WTC11 (cell line): ENCODE data around the gene GPR176. TPM values are rescaled to one million over a fixed set of nuclear protein-coding genes. Genes with fewer than 3 reads are reported as not detected.

Source experiments
- AR ChIP-seq: fragments of 250-450 bp; sonication (Bioruptor Pico); IDR thresholded peaks from 2 replicates; pipeline ENCODE4 v1.9.0; 2021; ENCODE audit warnings: mild to moderate bottlenecking
- ATF2 ChIP-seq: sonication (generic); formaldehyde crosslinking; IDR thresholded peaks from 2 replicates; pipeline ENCODE4 v1.8.1; 2022; ENCODE audit warnings: low read depth, missing genetic modification reagents, borderline replicate concordance
- E2F1 ChIP-seq: sonication (generic); formaldehyde crosslinking; IDR thresholded peaks from 2 replicates; pipeline ENCODE4 v1.8.0; 2022; ENCODE audit warnings: mild to moderate bottlenecking, missing genetic modification reagents
- E2F4 ChIP-seq: sonication (generic); formaldehyde crosslinking; IDR thresholded peaks from 2 replicates; pipeline ENCODE4 v1.8.1; 2022; ENCODE audit warnings: low read depth, mild to moderate bottlenecking, moderate library complexity, missing genetic modification reagents, borderline replicate concordance
- ERG ChIP-seq: fragments of 250-450 bp; sonication (Bioruptor Pico); IDR thresholded peaks from 2 replicates; pipeline ENCODE4 v1.8.0; 2021; ENCODE audit warnings: mild to moderate bottlenecking
- FOXJ3 ChIP-seq: sonication (generic); formaldehyde crosslinking; IDR thresholded peaks from 2 replicates; pipeline ENCODE4 v1.9.0; 2021; ENCODE audit warnings: missing genetic modification reagents, mild to moderate bottlenecking, borderline replicate concordance
- FOXP1 ChIP-seq: sonication (generic); formaldehyde crosslinking; IDR thresholded peaks from 2 replicates; pipeline ENCODE4 v1.8.0; 2022; ENCODE audit warnings: missing genetic modification reagents, mild to moderate bottlenecking, moderate library complexity, borderline replicate concordance
- IRF2 ChIP-seq: sonication (generic); formaldehyde crosslinking; IDR thresholded peaks from 2 replicates; pipeline ENCODE4 v1.8.0; 2022; ENCODE audit warnings: low read depth, missing genetic modification reagents, borderline replicate concordance
- KAT7 ChIP-seq: sonication (generic); formaldehyde crosslinking; IDR thresholded peaks from 2 replicates; pipeline ENCODE4 v1.8.1; 2023; ENCODE audit warnings: missing genetic modification reagents, mild to moderate bottlenecking, borderline replicate concordance
- MLX ChIP-seq: sonication (generic); formaldehyde crosslinking; IDR thresholded peaks from 2 replicates; pipeline ENCODE4 v1.8.1; 2023; ENCODE audit warnings: mild to moderate bottlenecking, missing genetic modification reagents, moderate library complexity
- MYBL2 ChIP-seq: sonication (generic); formaldehyde crosslinking; IDR thresholded peaks from 2 replicates; pipeline ENCODE4 v1.8.1; 2023; ENCODE audit warnings: mild to moderate bottlenecking, moderate library complexity, missing genetic modification reagents
- PRDM15 ChIP-seq: sonication (generic); formaldehyde crosslinking; IDR thresholded peaks from 2 replicates; pipeline ENCODE4 v1.8.0; 2022; ENCODE audit warnings: missing genetic modification reagents
- RORB ChIP-seq: fragments of 250-450 bp; sonication (Bioruptor Pico); IDR thresholded peaks from 2 replicates; pipeline ENCODE4 v1.9.0; 2021; ENCODE audit warnings: mild to moderate bottlenecking
- SP1 ChIP-seq: sonication (generic); formaldehyde crosslinking; conservative IDR thresholded peaks from 2 replicates; pipeline ENCODE4 v1.8.1; 2022; ENCODE audit warnings: missing genetic modification reagents
- TEAD1 ChIP-seq: sonication (generic); formaldehyde crosslinking; IDR thresholded peaks from 2 replicates; pipeline ENCODE4 v1.8.0; 2022; ENCODE audit warnings: mild to moderate bottlenecking, missing genetic modification reagents
- USF2 ChIP-seq: sonication (generic); formaldehyde crosslinking; IDR thresholded peaks from 2 replicates; pipeline ENCODE4 v1.8.1; 2023; ENCODE audit warnings: mild to moderate bottlenecking, missing genetic modification reagents, moderate library complexity
- ZBTB21 ChIP-seq: sonication (generic); formaldehyde crosslinking; IDR thresholded peaks from 2 replicates; pipeline ENCODE4 v1.8.1; 2023; ENCODE audit warnings: mild to moderate bottlenecking, missing genetic modification reagents, borderline replicate concordance
- ZBTB43 ChIP-seq: sonication (generic); formaldehyde crosslinking; IDR thresholded peaks from 2 replicates; pipeline ENCODE4 v1.8.1; 2023; ENCODE audit warnings: mild to moderate bottlenecking, missing genetic modification reagents
- ZMAT4 ChIP-seq: fragments of 250-450 bp; sonication (Bioruptor Pico); IDR thresholded peaks from 2 replicates; pipeline ENCODE4 v1.9.0; 2021; ENCODE audit warnings: mild to moderate bottlenecking
- ZNF232 ChIP-seq: sonication (generic); formaldehyde crosslinking; IDR thresholded peaks from 2 replicates; pipeline ENCODE4 v1.8.0; 2022; ENCODE audit warnings: mild to moderate bottlenecking, missing genetic modification reagents
- ZNF425 ChIP-seq: fragments of 250-450 bp; sonication (Bioruptor Pico); conservative IDR thresholded peaks from 2 replicates; pipeline ENCODE4 v1.9.0; 2021; ENCODE audit warnings: mild to moderate bottlenecking
- total RNA-seq: library from RNA; stranded (reverse); gene quantifications from 3 replicates; pipeline ENCODE4 v1.2.3, GENCODE V29; 2021

GPR176 gene
- total RNA-seq, 1 experiment from 2014 or later = 117 TPM

GRCh38 chr15:39887211-39887610 lies 32.9 kb downstream of the GPR176 start (continued):
- no peak for TF ChIP-seq PRDM15 (CRISPR knock-in tag)
- TF ChIP-seq ZBTB43 (CRISPR knock-in tag) = no peak
- TF ChIP-seq KAT7 (CRISPR knock-in tag) = no peak
- no peak for TF ChIP-seq ZNF232 (CRISPR knock-in tag)
- TF ChIP-seq RORB (CRISPR knock-in tag) = no peak
- TF ChIP-seq ATF2 (CRISPR knock-in tag) = no peak
- TF ChIP-seq ZBTB21 (CRISPR knock-in tag) = no peak
- TF ChIP-seq E2F4 (CRISPR knock-in tag) = no peak
- TF ChIP-seq FOXP1 (CRISPR knock-in tag) = no peak
- TF ChIP-seq ZMAT4 = 0 out of 2 replicates have a peak, but pooled peaks have one; percentile 59
- no peak for TF ChIP-seq AR (CRISPR knock-in tag)
- TF ChIP-seq TEAD1 (CRISPR knock-in tag) = peak; percentile 99
- TF ChIP-seq ERG (CRISPR knock-in tag) = 0 out of 2 replicates have a peak, but pooled peaks have one; percentile 82
- TF ChIP-seq USF2 = 0 out of 2 replicates have a peak, but pooled peaks have one; percentile 25
- no peak for TF ChIP-seq E2F1 (CRISPR knock-in tag)
- no peak for TF ChIP-seq MLX (CRISPR knock-in tag)
- TF ChIP-seq MYBL2 = no peak
- TF ChIP-seq ZNF425 (CRISPR knock-in tag) = no peak
- TF ChIP-seq FOXJ3 (CRISPR knock-in tag) = peak; percentile 82; the same call in 1 of the 2 replicates
- peak; percentile 50; the same call in 1 of the 2 replicates for TF ChIP-seq SP1 (CRISPR knock-in tag)
- no peak for TF ChIP-seq IRF2 (CRISPR knock-in tag)
